Ishikawa (cell line): ENCODE data around the gene TMEM212.

Experiments used
- CEBPB ChIP-seq: IDR thresholded peaks from 2 replicates; pipeline ENCODE4 v1.6.1; 2012
- CREB1 ChIP-seq: IDR thresholded peaks from 2 replicates; pipeline ENCODE4 v1.6.1; 2012; ENCODE audit warnings: low read depth
- EGR1 ChIP-seq: IDR thresholded peaks from 2 replicates; pipeline ENCODE4 v1.6.1; 2012
- EP300 ChIP-seq: IDR thresholded peaks from 2 replicates; pipeline ENCODE4 v1.6.1; 2012; ENCODE audit warnings: borderline replicate concordance
- FOXM1 ChIP-seq: IDR thresholded peaks from 2 replicates; pipeline ENCODE4 v1.6.1; 2012; ENCODE audit warnings: low read depth, borderline replicate concordance
- NFIC ChIP-seq: IDR thresholded peaks from 2 replicates; pipeline ENCODE4 v1.6.1; 2012
- RAD21 ChIP-seq: IDR thresholded peaks from 2 replicates; pipeline ENCODE4 v1.6.1; 2012; ENCODE audit warnings: low read depth
- TAF1 ChIP-seq: IDR thresholded peaks from 2 replicates; pipeline ENCODE4 v1.6.1; 2012; ENCODE audit warnings: low read depth, mild to moderate bottlenecking
- TCF12 ChIP-seq: IDR thresholded peaks from 2 replicates; pipeline ENCODE4 v1.6.1; 2012; ENCODE audit warnings: low read depth
- TEAD4 ChIP-seq: IDR thresholded peaks from 2 replicates; pipeline ENCODE4 v1.6.1; 2012
- YY1 ChIP-seq: IDR thresholded peaks from 2 replicates; pipeline ENCODE4 v1.6.1; 2012; ENCODE audit warnings: low read depth
- ZBTB7A ChIP-seq: IDR thresholded peaks from 2 replicates; pipeline ENCODE4 v1.6.1; 2012; ENCODE audit warnings: low read depth
- TF ChIP-seq, protein P1 (sequence below): IDR thresholded peaks from 2 replicates; pipeline ENCODE4 v1.6.1; 2012
- TF ChIP-seq, protein P2 (sequence below): IDR thresholded peaks from 2 replicates; pipeline ENCODE4 v1.6.1; 2012
- TF ChIP-seq, protein P3 (sequence below): IDR thresholded peaks from 2 replicates; pipeline ENCODE4 v1.6.1; 2012; ENCODE audit warnings: low read depth, mild to moderate bottlenecking

Gene TMEM212

DNA sequence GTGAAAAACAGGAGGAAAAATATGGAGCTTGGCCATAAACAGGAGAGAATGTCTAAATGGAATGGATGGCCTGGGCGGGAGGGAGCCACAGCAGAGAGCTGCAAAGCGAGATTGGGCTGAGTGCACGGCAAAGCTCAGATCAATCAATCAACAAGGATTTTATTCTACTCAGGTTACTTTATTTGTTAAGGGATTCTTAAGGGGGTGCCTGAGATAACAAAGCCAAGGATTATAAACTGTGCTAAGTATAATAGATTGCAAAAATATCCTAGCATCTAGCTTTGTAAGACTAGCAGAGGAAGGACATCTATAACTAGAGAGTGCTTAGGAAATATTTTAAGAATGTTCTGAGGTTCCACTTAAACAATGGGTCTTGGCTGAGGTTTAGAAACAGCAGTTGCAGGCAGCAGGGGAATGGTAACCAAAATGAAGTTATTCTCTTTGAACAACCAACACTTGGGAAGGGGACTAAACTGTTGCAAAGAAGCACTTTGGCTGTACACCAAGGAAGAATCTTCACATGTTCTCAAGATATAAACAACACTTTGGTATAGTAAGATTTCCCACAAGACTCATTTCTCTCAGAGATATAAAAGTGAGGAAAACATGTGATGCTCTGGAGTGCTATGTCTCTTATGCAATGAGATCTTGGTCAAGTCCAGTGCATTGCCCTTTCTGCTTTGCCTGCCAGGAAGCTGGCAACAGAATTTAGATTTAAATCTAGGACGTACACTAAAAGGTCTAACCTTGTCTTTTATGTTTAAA is 35.5 kb downstream of the TMEM212 start:
- peak; percentile 50; the same call in 1 of the 2 replicates for TF ChIP-seq EP300
- no peak for TF ChIP-seq ZBTB7A
- TF ChIP-seq TEAD4 = peak; percentile 84
- TF ChIP-seq CEBPB = 0 out of 2 replicates have a peak, but pooled peaks have one; percentile 4
- 0 out of 2 replicates have a peak, but pooled peaks have one; percentile 30 for TF ChIP-seq NFIC
- TF ChIP-seq FOXM1 = no peak

DNA sequence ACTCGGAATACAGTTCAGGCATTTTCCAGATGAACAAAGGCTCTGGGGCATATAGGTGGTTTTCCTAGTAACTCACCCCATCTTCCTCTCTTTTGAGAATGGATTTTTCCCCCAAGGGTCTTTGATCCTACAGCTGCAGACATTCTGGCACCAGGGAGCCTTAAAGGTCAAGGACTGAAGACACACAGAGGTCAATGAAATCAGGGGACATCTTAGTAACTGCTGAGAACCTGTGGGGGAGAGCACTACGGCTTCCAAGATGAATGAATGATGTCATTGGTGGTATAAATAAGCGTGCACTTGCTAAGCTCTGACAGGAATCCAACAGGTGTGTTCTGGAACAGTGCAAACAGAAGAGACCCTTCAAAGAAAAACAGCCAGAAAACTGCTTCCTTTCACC is 36.3 kb downstream of the TMEM212 start:
- TF ChIP-seq, protein P1, sequence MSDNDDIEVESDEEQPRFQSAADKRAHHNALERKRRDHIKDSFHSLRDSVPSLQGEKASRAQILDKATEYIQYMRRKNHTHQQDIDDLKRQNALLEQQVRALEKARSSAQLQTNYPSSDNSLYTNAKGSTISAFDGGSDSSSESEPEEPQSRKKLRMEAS = no peak
- TF ChIP-seq, protein P2, sequence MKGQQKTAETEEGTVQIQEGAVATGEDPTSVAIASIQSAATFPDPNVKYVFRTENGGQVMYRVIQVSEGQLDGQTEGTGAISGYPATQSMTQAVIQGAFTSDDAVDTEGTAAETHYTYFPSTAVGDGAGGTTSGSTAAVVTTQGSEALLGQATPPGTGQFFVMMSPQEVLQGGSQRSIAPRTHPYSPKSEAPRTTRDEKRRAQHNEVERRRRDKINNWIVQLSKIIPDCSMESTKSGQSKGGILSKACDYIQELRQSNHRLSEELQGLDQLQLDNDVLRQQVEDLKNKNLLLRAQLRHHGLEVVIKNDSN = no peak
- TF ChIP-seq EP300 (no peak), TEAD4 (no peak), EGR1 (no peak), ZBTB7A (no peak), CEBPB (no peak), RAD21 (no peak), FOXM1 (no peak), TCF12 (no peak), CREB1 (no peak), YY1 (no peak), TAF1 (no peak)
- TF ChIP-seq, protein P3, sequence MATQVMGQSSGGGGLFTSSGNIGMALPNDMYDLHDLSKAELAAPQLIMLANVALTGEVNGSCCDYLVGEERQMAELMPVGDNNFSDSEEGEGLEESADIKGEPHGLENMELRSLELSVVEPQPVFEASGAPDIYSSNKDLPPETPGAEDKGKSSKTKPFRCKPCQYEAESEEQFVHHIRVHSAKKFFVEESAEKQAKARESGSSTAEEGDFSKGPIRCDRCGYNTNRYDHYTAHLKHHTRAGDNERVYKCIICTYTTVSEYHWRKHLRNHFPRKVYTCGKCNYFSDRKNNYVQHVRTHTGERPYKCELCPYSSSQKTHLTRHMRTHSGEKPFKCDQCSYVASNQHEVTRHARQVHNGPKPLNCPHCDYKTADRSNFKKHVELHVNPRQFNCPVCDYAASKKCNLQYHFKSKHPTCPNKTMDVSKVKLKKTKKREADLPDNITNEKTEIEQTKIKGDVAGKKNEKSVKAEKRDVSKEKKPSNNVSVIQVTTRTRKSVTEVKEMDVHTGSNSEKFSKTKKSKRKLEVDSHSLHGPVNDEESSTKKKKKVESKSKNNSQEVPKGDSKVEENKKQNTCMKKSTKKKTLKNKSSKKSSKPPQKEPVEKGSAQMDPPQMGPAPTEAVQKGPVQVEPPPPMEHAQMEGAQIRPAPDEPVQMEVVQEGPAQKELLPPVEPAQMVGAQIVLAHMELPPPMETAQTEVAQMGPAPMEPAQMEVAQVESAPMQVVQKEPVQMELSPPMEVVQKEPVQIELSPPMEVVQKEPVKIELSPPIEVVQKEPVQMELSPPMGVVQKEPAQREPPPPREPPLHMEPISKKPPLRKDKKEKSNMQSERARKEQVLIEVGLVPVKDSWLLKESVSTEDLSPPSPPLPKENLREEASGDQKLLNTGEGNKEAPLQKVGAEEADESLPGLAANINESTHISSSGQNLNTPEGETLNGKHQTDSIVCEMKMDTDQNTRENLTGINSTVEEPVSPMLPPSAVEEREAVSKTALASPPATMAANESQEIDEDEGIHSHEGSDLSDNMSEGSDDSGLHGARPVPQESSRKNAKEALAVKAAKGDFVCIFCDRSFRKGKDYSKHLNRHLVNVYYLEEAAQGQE = no peak

DNA sequence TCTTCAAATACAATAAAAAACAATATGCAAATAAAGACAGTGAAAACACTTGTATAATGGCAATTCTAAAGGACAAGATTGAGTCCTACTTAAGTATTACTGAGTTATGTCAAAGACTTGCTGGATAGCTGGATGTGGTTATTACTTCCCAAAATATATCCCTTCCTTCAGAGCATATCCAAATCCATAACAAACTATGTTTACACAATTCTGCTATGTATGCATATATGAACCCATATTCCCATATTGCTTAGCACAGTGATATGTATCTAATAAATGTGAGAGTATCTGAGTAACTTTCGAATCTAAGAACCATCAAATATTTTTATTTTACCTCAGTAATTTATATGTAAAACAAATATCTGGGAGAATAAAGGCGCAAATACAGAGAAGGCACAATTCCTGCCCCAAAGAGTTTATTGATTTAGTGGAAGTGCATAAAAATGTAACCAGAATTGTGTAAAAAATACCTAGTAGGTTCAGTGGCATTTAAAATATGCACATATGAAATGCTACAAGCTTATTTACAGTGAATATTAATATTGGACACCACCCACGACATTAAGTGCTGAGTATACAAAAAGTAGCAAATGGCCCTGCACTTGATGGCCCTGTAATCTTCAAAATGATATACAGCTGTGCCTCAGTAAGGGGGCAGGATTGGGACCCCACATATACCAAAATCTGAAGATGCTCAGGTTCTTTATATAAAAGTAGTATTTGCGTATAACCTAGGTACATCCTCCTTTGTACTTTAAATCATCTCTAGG is 37.1 kb downstream of the TMEM212 start:
- TF ChIP-seq EP300 (no peak), CREB1 (no peak), TAF1 (no peak), RAD21 (no peak), CEBPB (no peak), YY1 (no peak), EGR1 (no peak), TCF12 (no peak), NFIC (no peak), TEAD4 (no peak), ZBTB7A (no peak), FOXM1 (no peak)
- TF ChIP-seq, protein P3 = no peak
- TF ChIP-seq, protein P1 = no peak
- TF ChIP-seq, protein P2 = no peak

DNA sequence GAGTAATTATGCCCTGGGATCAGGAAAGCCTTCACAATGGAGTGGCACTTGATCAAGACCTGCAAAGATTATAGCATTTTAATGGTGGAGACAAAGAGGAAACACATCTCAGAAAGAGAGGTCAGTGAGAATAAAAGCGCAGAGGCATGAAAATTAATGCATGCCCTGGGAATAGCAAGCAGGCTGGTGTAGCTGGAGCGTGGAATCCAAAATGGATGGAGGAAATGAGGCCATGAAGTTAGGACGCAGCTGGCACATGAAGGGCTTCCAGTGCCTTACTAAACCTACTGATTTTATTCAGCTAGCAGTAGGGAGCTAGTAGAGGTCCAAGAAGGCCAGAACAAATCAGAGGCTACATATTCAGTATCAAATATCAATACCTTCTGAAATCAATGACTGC is 38.1 kb downstream of the TMEM212 start:
- TF ChIP-seq EGR1 = no peak
- no peak for TF ChIP-seq TCF12
- no peak for TF ChIP-seq TAF1
- no peak for TF ChIP-seq NFIC
- TF ChIP-seq CEBPB = no peak
- TF ChIP-seq YY1 = no peak
- TF ChIP-seq ZBTB7A = no peak

DNA sequence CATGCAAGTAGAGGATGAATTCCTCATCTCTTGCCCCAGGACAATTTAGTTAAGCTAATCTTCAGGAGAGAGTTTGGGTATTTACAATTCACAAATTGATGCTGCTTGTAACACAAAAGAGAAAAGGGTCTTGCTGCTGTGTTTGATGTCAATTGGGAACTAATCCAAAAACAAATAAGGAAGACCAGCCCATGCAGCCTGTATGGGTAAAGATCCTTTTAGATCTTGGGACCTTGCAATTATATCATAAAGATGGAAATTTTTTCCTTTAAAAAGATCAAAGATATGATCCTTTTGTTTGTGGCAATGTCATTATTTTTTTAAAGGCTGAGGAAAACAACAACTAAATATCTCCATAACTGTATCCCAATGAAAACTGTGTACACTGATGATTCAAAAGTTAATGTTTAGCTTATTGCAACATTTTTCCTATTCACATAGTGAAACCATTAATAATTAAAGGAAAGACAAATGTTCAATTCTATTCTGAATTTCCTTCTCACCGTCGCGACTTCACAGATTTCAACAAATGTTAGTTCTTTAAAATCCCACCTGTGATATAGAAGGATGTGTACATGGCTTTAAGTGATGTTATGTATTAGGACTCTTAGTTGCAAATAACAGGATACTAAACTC is 40.2 kb downstream of the TMEM212 start:
- TF ChIP-seq RAD21 = no peak
- TF ChIP-seq TAF1 = no peak
